GM12878 (cell line): ENCODE measurements around the gene NAT10. TPM values are rescaled to one million over a fixed set of nuclear protein-coding genes. Genes with fewer than 3 reads are reported as not detected.

ENCODE experiments used
- ATAC-seq: fragments of 200-7000 bp; cut with Tn5 transposase; 3 replicates; pipeline ENCODE4 v1.9.1; 2020; ENCODE audit warnings: mild to moderate bottlenecking, moderate library complexity
- BruUV-seq: library from RNA; stranded (reverse); fragments of 400-500 nt; replicated peaks from 2 replicates; lab custom pipeline; 2021; lab: Mats Ljungman, UMichigan
- CTCF ChIA-PET: fragments of 300-600 bp; sonication (Branson Sonifier 250); formaldehyde crosslinking; extraction: SDS; loops from one replicate; lab custom pipeline; 2021; ENCODE audit warnings: inconsistent platforms; lab: Yijun Ruan, JAX
- POLR2A ChIA-PET: fragments of 350-600 bp; formaldehyde crosslinking; extraction: SDS; loops from one replicate; lab custom pipeline; 2021; ENCODE audit warnings: inconsistent platforms; lab: Charles Lee
- RAD21 ChIA-PET: fragments of 300-600 bp; sonication (Branson Sonifier 250); formaldehyde crosslinking; loops from one replicate; lab custom pipeline; 2023; ENCODE audit warnings: antibody characterized with exemption; ENCODE audit not compliant: unreplicated experiment; lab: Charles Lee
- SMC1A ChIA-PET: fragments of 300-600 bp; sonication (Branson Sonifier 250); formaldehyde crosslinking; loops from one replicate; lab custom pipeline; 2023; ENCODE audit not compliant: unreplicated experiment, uncharacterized antibody; lab: Charles Lee
- DNase-seq: peaks from one replicate; pipeline ENCODE4 v3.0.0-alpha.2; 2011; ENCODE audit warnings: low read depth, low spot score
- FAIRE-seq: peaks from 3 replicates; lab custom pipeline; 2011; peaks lifted over from hg19 to GRCh38; lab: Jason Lieb, UNC
- H2AFZ ChIP-seq: 2 replicates; pipeline ENCODE4 v1.6.0; 2011; ENCODE audit warnings: low read depth, low read length, control low read depth; ENCODE audit not compliant: control insufficient read depth
- H3K27ac ChIP-seq: 2 replicates; pipeline ENCODE4 v1.5.1; 2011; ENCODE audit warnings: control low read depth; ENCODE audit not compliant: control insufficient read depth, insufficient read depth
- H3K27me3 ChIP-seq, 2 experiments: replicated peaks in 1 of 2; 2 replicates each; pipeline versions ENCODE4 v1.6.0 to v1.6.1; 2011; ENCODE audit warnings: low read length in 1 of 2; ENCODE audit not compliant: control insufficient read depth in 2 of 2, insufficient read depth in 2 of 2
- H3K36me3 ChIP-seq, 2 experiments: 2 replicates each; pipeline ENCODE4 v1.5.1; 2011; ENCODE audit warnings: low read length in 1 of 2; ENCODE audit not compliant: control insufficient read depth in 2 of 2, insufficient read depth in 2 of 2
- H3K4me1 ChIP-seq: 2 replicates; pipeline ENCODE4 v1.6.1; 2011; ENCODE audit warnings: mild to moderate bottlenecking, low read length, moderate library complexity, mixed read lengths; ENCODE audit not compliant: control insufficient read depth, insufficient read depth
- H3K4me2 ChIP-seq: 2 replicates; pipeline ENCODE4 v1.6.0; 2011; ENCODE audit warnings: control low read depth; ENCODE audit not compliant: control insufficient read depth, insufficient read depth
- H3K4me3 ChIP-seq: fragments of 200-600 bp; sonication (generic); 2 replicates; pipeline ENCODE4 v1.5.1; 2016
- H3K79me2 ChIP-seq: 2 replicates; pipeline ENCODE4 v1.6.0; 2011; ENCODE audit warnings: low read length; ENCODE audit not compliant: control insufficient read depth, insufficient read depth
- H3K9ac ChIP-seq: 2 replicates; pipeline ENCODE4 v1.8.0; 2011; ENCODE audit warnings: low read length, control low read depth, mixed read lengths; ENCODE audit not compliant: control insufficient read depth, insufficient read depth
- H3K9me3 ChIP-seq: replicated peaks from 3 replicates; pipeline ENCODE4 v1.5.1; 2011; ENCODE audit warnings: mild to moderate bottlenecking, low read length; ENCODE audit not compliant: control insufficient read depth, insufficient read depth
- H4K20me1 ChIP-seq: 2 replicates; pipeline ENCODE4 v1.6.0; 2011; ENCODE audit not compliant: control insufficient read depth, insufficient read depth
- BCL11A ChIP-seq: IDR thresholded peaks from 2 replicates; pipeline ENCODE4 v1.6.1; 2011; ENCODE audit warnings: low read depth, low read length
- BHLHE40 ChIP-seq, 2 experiments: fragments of 450-650 bp in 1 of 2; IDR thresholded peaks; 2 replicates each; pipeline ENCODE4 v1.6.1; 2011 to 2017; ENCODE audit warnings: low read depth in 2 of 2, borderline replicate concordance in 1 of 2, improper control_type of control experiment in 1 of 2, low read length in 1 of 2, mild to moderate bottlenecking in 1 of 2
- CHD4 ChIP-seq: fragments of 200-600 bp; sonication (generic); IDR thresholded peaks from 2 replicates; pipeline ENCODE4 v1.6.1; 2016; ENCODE audit warnings: mild to moderate bottlenecking
- CREB1 ChIP-seq: IDR thresholded peaks from 2 replicates; pipeline ENCODE4 v1.6.1; 2012; ENCODE audit warnings: low read depth, mild to moderate bottlenecking, inconsistent platforms
- CREM ChIP-seq: IDR thresholded peaks from 2 replicates; pipeline ENCODE4 v1.6.1; 2014; ENCODE audit warnings: antibody characterized with exemption, low read depth
- ETV6 ChIP-seq, 2 experiments: fragments of 450-650 bp in 1 of 2; IDR thresholded peaks in 1 of 2; conservative IDR thresholded peaks in 1 of 2; 2 replicates each; pipeline ENCODE4 v1.6.1; 2014; ENCODE audit warnings: antibody characterized with exemption in 1 of 2, borderline replicate concordance in 1 of 2, low read depth in 1 of 2, mild to moderate bottlenecking in 1 of 2, moderate library complexity in 1 of 2
- IKZF2 ChIP-seq, 2 experiments: fragments of 450-650 bp; IDR thresholded peaks; 2 replicates each; pipeline ENCODE4 v1.6.1; 2017; ENCODE audit warnings: mild to moderate bottlenecking in 2 of 2, moderate library complexity in 2 of 2
- NR2F1 ChIP-seq: fragments of 450-650 bp; conservative IDR thresholded peaks from 2 replicates; pipeline ENCODE4 v1.6.1; 2017; ENCODE audit warnings: mild to moderate bottlenecking
- PML ChIP-seq: IDR thresholded peaks from 2 replicates; pipeline ENCODE4 v1.6.1; 2012; ENCODE audit warnings: low read length, inconsistent platforms
- POU2F2 ChIP-seq: IDR thresholded peaks from 3 replicates; pipeline ENCODE4 v1.6.1; 2011; ENCODE audit warnings: low read depth, mild to moderate bottlenecking, low read length, borderline replicate concordance
- SIX5 ChIP-seq: IDR thresholded peaks from 2 replicates; pipeline ENCODE4 v1.6.1; 2011; ENCODE audit warnings: mild to moderate bottlenecking, low read depth, low read length, moderate library complexity; ENCODE audit not compliant: severe bottlenecking
- SREBF1 ChIP-seq: IDR thresholded peaks from 2 replicates; pipeline ENCODE4 v1.6.1; 2012; ENCODE audit warnings: mild to moderate bottlenecking, low read length
- SRF ChIP-seq, 2 experiments: IDR thresholded peaks; 2 replicates each; pipeline ENCODE4 v1.6.1; 2011; ENCODE audit warnings: low read depth in 2 of 2, low read length in 2 of 2, mild to moderate bottlenecking in 1 of 2, moderate library complexity in 1 of 2
- TARDBP ChIP-seq: IDR thresholded peaks from 2 replicates; pipeline ENCODE4 v1.6.1; 2016; ENCODE audit warnings: borderline replicate concordance
- ZBED1 ChIP-seq: IDR thresholded peaks from 2 replicates; pipeline ENCODE4 v1.6.1; 2016; ENCODE audit warnings: borderline replicate concordance
- WGBS: methylation state at CpG from one replicate; pipeline ENCODE4 v1.1.6; 2016; ENCODE audit warnings: low lambda C conversion rate; ENCODE audit not compliant: insufficient replicate concordance, insufficient coverage; ENCODE audit errors: missing lambda C conversion rate; 5-methylcytosine and 5-hydroxymethylcytosine counted together
- in situ Hi-C: fragments of 300-500 bp; cut with MboI; formaldehyde crosslinking; loops from 9 replicates; pipeline ENCODE4 v1.14.3; 2018; ENCODE audit warnings: mixed read lengths
- intact Hi-C: fragments of 100-400 bp; cut with micrococcal nuclease; formaldehyde crosslinking; loops from one replicate; pipeline ENCODE4 v1.14.2; 2022; ENCODE audit not compliant: unreplicated experiment
- polyA plus RNA-seq, 11 experiments: library from polyadenylated mRNA; depleted of rRNA in 4 of 11; unstranded in 6 of 11; stranded (reverse) in 5 of 11; fragments of >200 nt; fragmentation: Nextera tagmentation in 4 of 11; fragmentation: Illumina TruSeq in 1 of 11; extraction: Ambion mirVana in 4 of 11; extraction: Trizol in 1 of 11; gene quantifications; 1 replicate in 1 of 11; 2 replicates in 10 of 11; pipeline versions ENCODE4 v1.2.1 to v1.2.3, GENCODE V29; 2011 to 2016; ENCODE audit warnings: inconsistent platforms in 2 of 11, missing spikeins in 2 of 11, low read depth in 1 of 11
- total RNA-seq, 4 experiments: library from RNA; depleted of rRNA in 3 of 4; stranded (reverse); fragments of >200 nt in 3 of 4; fragmentation: Illumina TruSeq in 1 of 4; extraction: Trizol in 1 of 4; gene quantifications; 2 replicates each; pipeline versions ENCODE4 v1.2.1 to v1.2.3, GENCODE V29; 2013 to 2021
- TF ChIP-seq, protein P1 (sequence below): fragments of 450-650 bp; IDR thresholded peaks from 2 replicates; pipeline ENCODE4 v1.6.1; 2017; ENCODE audit warnings: mild to moderate bottlenecking
- TF ChIP-seq, protein P2 (sequence below): fragments of 450-650 bp; formaldehyde crosslinking; IDR thresholded peaks from 2 replicates; pipeline ENCODE4 v1.5.0; 2022; ENCODE audit warnings: mild to moderate bottlenecking, missing genetic modification characterization

The NAT10 gene
- total and polyA plus RNA-seq, 10 of the 15 experiments (the other 5 are each of a cell fraction or from before 2014, with no cell fraction given), result 45.1 to 95.5 (median 72.8) TPM

DNA sequence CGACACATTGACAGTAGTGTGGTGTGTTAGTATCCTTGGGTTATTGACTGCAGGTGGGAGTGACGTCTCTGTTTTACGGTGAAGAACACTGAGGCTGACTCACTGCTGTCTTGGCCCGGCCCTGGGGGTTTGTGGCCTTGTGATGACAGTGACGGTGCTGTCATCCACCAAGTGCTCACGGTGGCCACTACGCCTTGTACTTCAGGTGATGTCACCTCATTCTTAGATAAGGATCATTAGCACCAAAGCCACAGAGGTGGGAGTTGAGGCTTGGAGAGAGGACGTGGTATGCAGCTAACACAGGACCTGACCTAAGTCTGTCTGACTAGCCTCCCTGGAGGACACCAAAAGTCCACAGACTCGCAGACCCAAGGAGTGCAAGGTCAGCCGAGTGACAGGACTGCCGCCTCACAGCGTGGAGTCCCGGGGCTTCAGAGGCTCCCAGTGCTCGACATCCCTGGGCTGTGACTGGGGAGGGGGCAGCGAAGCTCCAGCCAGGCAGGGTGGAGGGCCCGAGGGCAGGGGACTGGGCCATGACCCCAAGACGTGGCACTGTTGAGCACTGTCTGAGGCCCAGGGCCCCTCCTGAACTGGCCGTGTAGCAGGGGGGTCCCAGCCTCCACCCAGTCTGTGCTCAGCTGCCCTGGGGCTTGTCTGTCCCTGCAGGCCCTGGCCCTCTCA lies 56.5 kb downstream of the NAT10 start (continued):
- no peak for TF ChIP-seq SREBF1
- TF ChIP-seq CREM, result peak; percentile 55
- no peak for TF ChIP-seq CHD4
- TF ChIP-seq ETV6 (conservative IDR thresholded peaks at IDR 0.05 in 1 of 2, IDR thresholded peaks at IDR 0.05 in 1 of 2; ENCODE audit: borderline replicate concordance in 1 of 2, low read depth in 1 of 2), result no peak
- TF ChIP-seq, protein P1, sequence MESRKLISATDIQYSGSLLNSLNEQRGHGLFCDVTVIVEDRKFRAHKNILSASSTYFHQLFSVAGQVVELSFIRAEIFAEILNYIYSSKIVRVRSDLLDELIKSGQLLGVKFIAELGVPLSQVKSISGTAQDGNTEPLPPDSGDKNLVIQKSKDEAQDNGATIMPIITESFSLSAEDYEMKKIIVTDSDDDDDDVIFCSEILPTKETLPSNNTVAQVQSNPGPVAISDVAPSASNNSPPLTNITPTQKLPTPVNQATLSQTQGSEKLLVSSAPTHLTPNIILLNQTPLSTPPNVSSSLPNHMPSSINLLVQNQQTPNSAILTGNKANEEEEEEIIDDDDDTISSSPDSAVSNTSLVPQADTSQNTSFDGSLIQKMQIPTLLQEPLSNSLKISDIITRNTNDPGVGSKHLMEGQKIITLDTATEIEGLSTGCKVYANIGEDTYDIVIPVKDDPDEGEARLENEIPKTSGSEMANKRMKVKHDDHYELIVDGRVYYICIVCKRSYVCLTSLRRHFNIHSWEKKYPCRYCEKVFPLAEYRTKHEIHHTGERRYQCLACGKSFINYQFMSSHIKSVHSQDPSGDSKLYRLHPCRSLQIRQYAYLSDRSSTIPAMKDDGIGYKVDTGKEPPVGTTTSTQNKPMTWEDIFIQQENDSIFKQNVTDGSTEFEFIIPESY, result no peak
- peak; percentile 86 for TF ChIP-seq CREB1
- 0 out of 2 replicates have a peak, but pooled peaks have one; percentile 6 for TF ChIP-seq BCL11A
- no peak for TF ChIP-seq SRF (IDR thresholded peaks at IDR 0.05; ENCODE audit: low read depth in 2 of 2, low read length in 2 of 2)
- peak in 1 of 2 experiments; percentile 52; a peak in 1 of 4 replicates for TF ChIP-seq IKZF2 (IDR thresholded peaks at IDR 0.05)
- no peak for TF ChIP-seq TARDBP

DNA sequence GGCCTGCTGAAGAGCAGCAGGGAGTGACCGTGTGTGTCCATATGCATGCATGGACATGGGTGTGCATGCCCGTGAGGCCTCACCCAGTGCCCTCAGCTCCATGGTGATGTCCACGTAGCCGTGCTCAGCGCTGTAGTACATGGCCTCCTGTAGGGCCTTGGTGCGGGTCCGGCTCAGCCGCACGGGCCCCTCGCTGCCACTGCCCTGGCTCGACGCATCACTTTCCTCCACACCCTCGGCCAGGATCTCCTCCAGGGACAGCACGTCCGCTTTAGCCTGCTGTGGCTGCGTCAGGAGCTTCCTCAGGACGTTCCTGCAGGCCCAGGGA lies 57.0 kb downstream of the NAT10 start:
- BruUV-seq, result no TSS peak
- DNase-seq, result no peak
- no peak for ATAC-seq
- intact Hi-C loops, result no loop called here
- Histone ChIP-seq H3K9me3 (no peaks in the 10 kb centered on the region), H3K27me3 (no peaks in the 10 kb centered on the region), H3K4me3 (no peak overlapping the region), H4K20me1 (no peaks in the 10 kb centered on the region), H3K79me2 (no peaks in the 10 kb centered on the region), H3K4me1 (no peaks in the 10 kb centered on the region), H2AFZ (no peak overlapping the region), H3K36me3 (peaks cover 0 to 3% of the 10 kb centered on the region in 2 experiments; a peak in 1 of 4 replicates), H3K9ac (no peak overlapping the region), H3K27ac (no peak overlapping the region), H3K4me2 (no peak overlapping the region)
- SMC1A ChIA-PET, result no interaction called here
- in situ Hi-C loops, result loop anchor here (25.0 kb wide), 1 partner anchor 325 kb away; no protein-coding TSS in a partner anchor
- RAD21 ChIA-PET, result no interaction called here
- CTCF ChIA-PET, result interaction anchor here (0.6 kb wide), 1 partner anchor 33 kb away, joined by 3 read pairs; no protein-coding TSS in a partner anchor
- WGBS, result 89% methylated on average over 17 of the region's 17 CpGs
- POLR2A ChIA-PET, result no interaction called here
- no peak for FAIRE-seq
- TF ChIP-seq PML, result no peak
- no peak for TF ChIP-seq ZBED1
- no peak for TF ChIP-seq POU2F2
- TF ChIP-seq NR2F1, result no peak
- TF ChIP-seq CHD4, result no peak
- TF ChIP-seq BHLHE40 (IDR thresholded peaks at IDR 0.05; ENCODE audit: borderline replicate concordance in 1 of 2, low read depth in 2 of 2, low read length in 1 of 2), result no peak
- TF ChIP-seq, protein P2, sequence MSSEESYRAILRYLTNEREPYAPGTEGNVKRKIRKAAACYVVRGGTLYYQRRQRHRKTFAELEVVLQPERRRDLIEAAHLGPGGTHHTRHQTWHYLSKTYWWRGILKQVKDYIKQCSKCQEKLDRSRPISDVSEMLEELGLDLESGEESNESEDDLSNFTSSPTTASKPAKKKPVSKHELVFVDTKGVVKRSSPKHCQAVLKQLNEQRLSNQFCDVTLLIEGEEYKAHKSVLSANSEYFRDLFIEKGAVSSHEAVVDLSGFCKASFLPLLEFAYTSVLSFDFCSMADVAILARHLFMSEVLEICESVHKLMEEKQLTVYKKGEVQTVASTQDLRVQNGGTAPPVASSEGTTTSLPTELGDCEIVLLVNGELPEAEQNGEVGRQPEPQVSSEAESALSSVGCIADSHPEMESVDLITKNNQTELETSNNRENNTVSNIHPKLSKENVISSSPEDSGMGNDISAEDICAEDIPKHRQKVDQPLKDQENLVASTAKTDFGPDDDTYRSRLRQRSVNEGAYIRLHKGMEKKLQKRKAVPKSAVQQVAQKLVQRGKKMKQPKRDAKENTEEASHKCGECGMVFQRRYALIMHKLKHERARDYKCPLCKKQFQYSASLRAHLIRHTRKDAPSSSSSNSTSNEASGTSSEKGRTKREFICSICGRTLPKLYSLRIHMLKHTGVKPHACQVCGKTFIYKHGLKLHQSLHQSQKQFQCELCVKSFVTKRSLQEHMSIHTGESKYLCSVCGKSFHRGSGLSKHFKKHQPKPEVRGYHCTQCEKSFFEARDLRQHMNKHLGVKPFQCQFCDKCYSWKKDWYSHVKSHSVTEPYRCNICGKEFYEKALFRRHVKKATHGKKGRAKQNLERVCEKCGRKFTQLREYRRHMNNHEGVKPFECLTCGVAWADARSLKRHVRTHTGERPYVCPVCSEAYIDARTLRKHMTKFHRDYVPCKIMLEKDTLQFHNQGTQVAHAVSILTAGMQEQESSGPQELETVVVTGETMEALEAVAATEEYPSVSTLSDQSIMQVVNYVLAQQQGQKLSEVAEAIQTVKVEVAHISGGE (CRISPR knock-in tag), result no peak
- TF ChIP-seq SIX5, result no peak
- TF ChIP-seq SRF (IDR thresholded peaks at IDR 0.05; ENCODE audit: low read depth in 2 of 2, low read length in 2 of 2), result no peak
